Uterus (tissue), 4 donors: ENCODE results near the gene GVQW3. TPM values are rescaled to one million over a fixed set of nuclear protein-coding genes. Genes with fewer than 3 reads are reported as not detected.
A peak's percentile ranks its signal among the peaks of the same experiment; 100 is the strongest.

Source experiments
- DNase-seq, 2 donors: peaks; one replicate each; pipeline ENCODE4 v3.0.0-alpha.2; 2019 to 2020
- H3K27ac ChIP-seq, 2 donors: fragments of 200-600 bp; sonication (generic); 1 replicate in 1 of 2; 2 replicates in 1 of 2; pipeline ENCODE4 v1.5.1; 2016 to 2018
- H3K27me3 ChIP-seq, 2 donors: fragments of 200-600 bp; sonication (generic); one replicate each; pipeline ENCODE4 v1.5.1; 2018 to 2019; ENCODE audit warnings: control low read depth in 1 of 2
- H3K36me3 ChIP-seq, 2 donors: fragments of 200-600 bp; sonication (generic); one replicate each; pipeline ENCODE4 v1.5.1; 2019; ENCODE audit warnings: control low read depth in 1 of 2
- H3K4me1 ChIP-seq, 2 donors: fragments of 200-600 bp; sonication (generic); one replicate each; pipeline ENCODE4 v1.5.1; 2018 to 2019; ENCODE audit warnings: control low read depth in 1 of 2
- H3K4me3 ChIP-seq, 2 donors: fragments of 200-600 bp; sonication (generic); 1 replicate in 1 of 2; 2 replicates in 1 of 2; pipeline ENCODE4 v1.5.1; 2018 to 2019; ENCODE audit warnings: mild to moderate bottlenecking in 1 of 2
- H3K9me3 ChIP-seq, 2 donors: fragments of 200-600 bp; sonication (generic); one replicate each; pipeline ENCODE4 v1.5.1; 2019; ENCODE audit warnings: control low read depth in 1 of 2
- CTCF ChIP-seq, 4 experiments: fragments of 200-600 bp in 2 of 4; fragments of 450-650 bp in 2 of 4; sonication (generic) in 2 of 4; IDR thresholded peaks; one replicate each; pipeline ENCODE4 v1.5.1; 2016 to 2019; ENCODE audit warnings: antibody characterized with exemption in 4 of 4, mild to moderate bottlenecking in 2 of 4, moderate library complexity in 1 of 4
- POLR2A ChIP-seq, 2 donors: fragments of 450-650 bp; IDR thresholded peaks; one replicate each; pipeline ENCODE4 v1.6.1; 2016; ENCODE audit warnings: antibody characterized with exemption in 2 of 2, mild to moderate bottlenecking in 1 of 2, moderate library complexity in 1 of 2
- intact Hi-C: fragments of 100-400 bp; cut with DNase I; formaldehyde crosslinking; loops from one replicate; pipeline ENCODE4 v1.15.1; 2023; ENCODE audit warnings: low total_unique reads
- total RNA-seq, 4 donors: library from RNA; depleted of rRNA in 3 of 4; stranded (reverse); fragments of >200 nt in 3 of 4; gene quantifications; one replicate each; pipeline versions ENCODE4 v1.1.0 to v1.2.4, GENCODE V29; 2014 to 2023
- donor health status: DM: yes; HTN: yes; CAD: no.

Gene GVQW3
- total RNA-seq, 4 donors from 2014 or later = 3.2 to 13.6 (median 8.4) TPM

- no peak for DNase-seq
- intact Hi-C loops = no loop called here
- Histone ChIP-seq H3K27me3 (no peaks in the 10 kb centered on the region), H3K4me1 (no peaks in the 10 kb centered on the region), H3K9me3 (no peaks in the 10 kb centered on the region), H3K27ac (no peak overlapping the region), H3K36me3 (no peaks in the 10 kb centered on the region), H3K4me3 (no peak overlapping the region)
- no peak for TF ChIP-seq POLR2A (IDR thresholded peaks at IDR 0.05)
- TF ChIP-seq CTCF (IDR thresholded peaks at IDR 0.05) = no peak
Observed at GRCh38 chr11:76424379-76424778, 43.3 kb downstream of the GVQW3 start.

- H3K9me3 ChIP-seq = no peaks in the 10 kb centered on the region
- TF ChIP-seq POLR2A (IDR thresholded peaks at IDR 0.05) = no peak
- TF ChIP-seq CTCF (IDR thresholded peaks at IDR 0.05) = no peak
- no peak for DNase-seq
- no peak overlapping the region for H3K27ac ChIP-seq
- intact Hi-C loops = no loop called here
- H3K36me3 ChIP-seq = no peaks in the 10 kb centered on the region
- H3K4me3 ChIP-seq = no peak overlapping the region
- H3K4me1 ChIP-seq = no peaks in the 10 kb centered on the region
- H3K27me3 ChIP-seq = no peaks in the 10 kb centered on the region
Observed at GRCh38 chr11:76424891-76425290, 43.8 kb downstream of the GVQW3 start.

GRCh38 chr11:76426660-76427059 lies 45.5 kb downstream of the GVQW3 start:
- H3K4me3 ChIP-seq = no peak overlapping the region
- intact Hi-C loops = no loop called here
- H3K36me3 ChIP-seq = no peaks in the 10 kb centered on the region
- no peaks in the 10 kb centered on the region for H3K4me1 ChIP-seq
- no peak overlapping the region for H3K27ac ChIP-seq
- DNase-seq = no peak
- no peaks in the 10 kb centered on the region for H3K27me3 ChIP-seq
- no peaks in the 10 kb centered on the region for H3K9me3 ChIP-seq
- TF ChIP-seq POLR2A (IDR thresholded peaks at IDR 0.05) = no peak
- TF ChIP-seq CTCF (IDR thresholded peaks at IDR 0.05) = no peak

- H3K9me3 ChIP-seq = no peaks in the 10 kb centered on the region
- H3K36me3 ChIP-seq = no peaks in the 10 kb centered on the region
- H3K27ac ChIP-seq = no peak overlapping the region
- no peaks in the 10 kb centered on the region for H3K27me3 ChIP-seq
- H3K4me3 ChIP-seq = no peak overlapping the region
- H3K4me1 ChIP-seq = no peaks in the 10 kb centered on the region
- TF ChIP-seq POLR2A (IDR thresholded peaks at IDR 0.05) (no peak), CTCF (IDR thresholded peaks at IDR 0.05) (no peak)
- intact Hi-C loops = no loop called here
- DNase-seq = no peak
Observed at GRCh38 chr11:76436020-76436419, 54.9 kb downstream of the GVQW3 start.

GRCh38 chr11:76443268-76443980 lies 62.3 kb downstream of the GVQW3 start:
- peak overlapping the region; percentile 94 for H3K27ac ChIP-seq
- no peaks in the 10 kb centered on the region for H3K36me3 ChIP-seq
- H3K4me1 ChIP-seq = peaks cover 0 to 5% of the 10 kb centered on the region in 2 donors
- peak overlapping the region; percentile 94 to 98 for H3K4me3 ChIP-seq
- TF ChIP-seq CTCF (IDR thresholded peaks at IDR 0.05) (no peak), POLR2A (IDR thresholded peaks at IDR 0.05) (no peak)
- intact Hi-C loops = loop anchor here (2.0 kb wide), 1 partner anchor 61 kb away; no protein-coding TSS in a partner anchor
- H3K9me3 ChIP-seq = no peaks in the 10 kb centered on the region
- no peaks in the 10 kb centered on the region for H3K27me3 ChIP-seq
- DNase-seq = no peak
